GM21786 (cell line): ENCODE data around the gene SMIM21.

Experiments used
- ATAC-seq: cut with Tn5 transposase; IDR thresholded peaks from one replicate; pipeline ENCODE4 v1.9.1; 2021; ENCODE audit not compliant: unreplicated experiment

The SMIM21 gene

GRCh38 chr18:75428490-75428889 lies 987 bp upstream of the SMIM21 start:
- ATAC-seq = no peak

GRCh38 chr18:75422341-75422910 lies 5.1 kb downstream of the SMIM21 start:
- ATAC-seq = no peak

DNA sequence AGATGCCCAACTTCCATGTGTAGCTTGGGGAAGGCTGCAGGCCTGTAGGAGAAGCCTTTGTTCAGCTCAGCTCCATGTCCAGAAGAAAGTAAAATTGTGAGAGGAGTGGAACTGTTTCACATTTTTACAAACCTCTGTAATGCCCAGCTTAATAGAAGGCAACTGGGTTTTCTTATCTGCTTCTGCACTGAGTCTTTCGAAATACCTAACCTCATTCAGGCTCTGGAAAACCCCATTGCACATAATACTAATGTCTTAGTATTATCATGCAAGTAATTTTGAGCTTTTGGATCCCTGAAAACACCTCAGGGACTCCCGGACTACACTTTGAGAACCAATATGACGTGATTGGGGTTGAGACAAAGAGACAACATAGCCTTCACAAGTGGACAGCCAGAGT lies 5.8 kb downstream of the SMIM21 start:
- no peak for ATAC-seq

DNA sequence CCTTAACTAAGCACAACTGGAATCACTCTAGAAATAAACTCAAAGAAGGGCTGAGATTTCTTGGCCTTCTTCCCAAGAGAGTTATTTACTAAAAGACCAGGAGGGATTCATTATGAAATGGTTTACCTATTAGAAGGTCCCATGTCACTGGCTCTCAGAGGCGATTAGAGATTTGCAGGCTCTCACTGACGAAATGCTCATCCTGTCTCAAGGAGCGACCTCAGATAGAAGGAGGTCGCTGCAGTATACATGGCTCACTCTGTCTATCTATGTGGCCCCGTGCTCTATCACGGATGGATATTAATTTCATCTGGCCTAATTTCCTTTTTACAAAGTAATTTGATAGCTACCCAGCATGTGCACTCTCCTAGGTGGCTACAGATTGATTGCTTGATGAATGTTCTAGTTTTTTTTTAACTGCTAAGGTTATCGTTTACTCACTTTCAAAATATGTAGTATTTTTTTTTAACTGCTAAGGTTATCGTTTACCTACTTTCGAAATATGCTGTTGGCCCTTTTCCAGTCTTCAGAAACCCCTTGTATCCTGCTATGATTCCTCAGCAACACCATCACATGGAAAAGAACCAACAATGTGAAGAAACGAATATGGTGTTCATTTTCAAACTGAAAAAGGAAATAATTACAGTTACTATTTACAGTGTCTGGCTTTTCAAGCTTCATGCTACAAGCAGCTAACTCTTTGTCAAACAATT lies 9.1 kb downstream of the SMIM21 start:
- ATAC-seq = no peak

DNA sequence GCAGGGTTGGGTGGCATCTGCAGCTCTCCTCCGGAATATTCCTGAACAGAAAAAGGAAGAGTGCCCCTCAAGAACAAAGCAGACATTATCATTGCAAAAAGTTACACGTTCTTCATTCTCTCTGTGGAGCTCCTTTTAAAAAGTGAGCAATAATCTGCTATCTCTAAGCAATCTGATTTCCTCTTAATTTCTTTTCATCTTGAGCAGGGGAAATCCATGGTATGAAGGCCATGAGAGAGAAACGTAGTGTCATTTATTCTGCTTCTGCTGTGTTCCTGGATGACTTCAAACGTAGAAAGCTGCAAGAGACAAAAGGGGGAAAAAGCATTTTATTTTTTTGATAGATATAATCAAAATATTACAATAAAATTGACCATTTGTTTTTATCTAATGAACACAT lies 16.9 kb downstream of the SMIM21 start:
- ATAC-seq = no peak

- no peak for ATAC-seq
Observed at GRCh38 chr18:75409806-75410205, 17.7 kb downstream of the SMIM21 start.

DNA sequence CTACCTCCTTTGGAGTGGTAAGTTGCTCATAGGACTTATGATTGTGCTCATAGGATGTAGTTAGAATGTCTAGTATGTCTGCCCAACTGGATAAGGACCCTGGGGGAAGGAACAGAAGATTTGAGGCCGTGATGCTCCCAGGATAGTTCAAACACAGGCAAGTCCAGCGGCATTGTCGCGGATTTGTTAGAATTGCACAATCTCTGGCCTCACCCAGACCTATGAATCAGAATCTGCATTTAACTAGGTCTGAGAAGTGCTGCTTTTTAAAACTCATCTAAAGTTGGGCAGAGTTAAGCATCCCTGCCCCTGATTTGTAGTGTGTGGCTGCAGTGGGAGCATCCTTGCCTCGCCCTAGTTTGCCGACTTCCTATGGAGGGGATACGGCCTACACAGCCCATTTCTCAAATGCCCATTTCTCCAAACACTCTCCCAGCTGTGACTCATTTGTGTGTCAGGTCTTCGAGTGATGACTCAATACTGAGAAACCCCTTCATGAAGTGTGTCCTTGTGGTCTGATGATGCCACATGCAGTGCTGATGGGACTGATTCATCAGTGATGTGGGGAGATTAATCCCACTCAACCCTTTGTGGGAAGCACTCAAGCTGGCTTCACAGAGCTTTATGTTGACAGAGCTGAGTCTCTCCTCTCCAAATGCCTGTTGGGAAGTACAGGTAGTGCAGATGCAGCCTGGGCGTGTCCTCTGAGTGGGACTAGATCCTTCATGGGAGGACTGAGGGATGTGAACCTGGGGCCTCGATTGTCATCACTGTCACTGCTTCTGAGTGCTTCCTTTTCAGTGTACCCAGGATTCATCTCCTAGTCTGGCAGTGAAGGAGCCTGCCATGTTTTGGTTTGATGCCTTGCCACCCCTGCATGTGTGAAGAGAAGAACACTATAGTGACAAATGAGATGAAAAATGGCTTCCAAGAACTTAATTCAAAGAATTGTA lies 18.7 kb downstream of the SMIM21 start:
- ATAC-seq = no peak

DNA sequence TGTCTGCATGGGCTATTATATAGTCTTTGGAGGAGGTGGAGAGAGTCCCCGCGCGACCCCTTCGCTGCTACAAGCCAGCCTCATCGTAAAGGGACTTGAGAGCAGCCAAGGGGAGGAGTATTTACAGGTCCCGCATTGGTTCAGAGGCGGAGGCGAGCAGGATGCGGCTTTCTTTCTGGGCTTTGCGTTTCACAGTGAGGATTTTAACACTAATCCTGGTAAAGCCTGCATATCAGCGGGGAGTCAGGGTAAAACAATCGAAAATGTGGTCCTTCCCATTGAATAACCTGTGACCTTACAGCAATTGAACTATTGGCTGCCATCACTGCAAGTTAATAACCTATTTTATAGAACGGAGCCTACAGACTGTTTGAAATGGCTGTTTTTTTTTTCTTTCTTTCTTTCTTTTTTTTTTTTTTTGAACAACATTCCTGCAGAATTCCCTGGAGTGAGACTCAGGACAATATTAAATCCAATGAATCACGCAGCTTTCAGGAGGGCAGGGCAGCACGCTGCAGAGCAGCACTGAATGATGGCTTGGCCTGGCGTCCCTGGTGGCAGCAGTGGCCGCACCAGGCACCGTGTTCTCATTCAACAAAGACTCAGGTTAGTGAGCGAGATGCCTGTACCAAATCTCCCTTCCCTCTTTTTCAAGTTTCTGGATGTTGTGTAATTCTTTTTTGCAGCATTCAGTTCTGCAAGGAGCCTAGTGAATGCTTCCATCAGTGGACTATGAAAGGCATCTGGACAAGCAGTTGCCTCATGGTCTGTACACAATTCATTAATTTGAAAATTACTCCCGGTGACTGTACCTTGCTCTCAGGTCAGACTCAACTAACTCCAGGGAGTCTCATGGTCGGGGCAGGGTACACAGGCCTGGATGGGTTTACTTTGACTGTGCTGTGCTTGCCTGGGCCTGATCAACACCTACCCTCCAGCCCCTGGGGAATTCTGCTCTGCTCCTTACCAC lies 19.8 kb downstream of the SMIM21 start:
- ATAC-seq = no peak

DNA sequence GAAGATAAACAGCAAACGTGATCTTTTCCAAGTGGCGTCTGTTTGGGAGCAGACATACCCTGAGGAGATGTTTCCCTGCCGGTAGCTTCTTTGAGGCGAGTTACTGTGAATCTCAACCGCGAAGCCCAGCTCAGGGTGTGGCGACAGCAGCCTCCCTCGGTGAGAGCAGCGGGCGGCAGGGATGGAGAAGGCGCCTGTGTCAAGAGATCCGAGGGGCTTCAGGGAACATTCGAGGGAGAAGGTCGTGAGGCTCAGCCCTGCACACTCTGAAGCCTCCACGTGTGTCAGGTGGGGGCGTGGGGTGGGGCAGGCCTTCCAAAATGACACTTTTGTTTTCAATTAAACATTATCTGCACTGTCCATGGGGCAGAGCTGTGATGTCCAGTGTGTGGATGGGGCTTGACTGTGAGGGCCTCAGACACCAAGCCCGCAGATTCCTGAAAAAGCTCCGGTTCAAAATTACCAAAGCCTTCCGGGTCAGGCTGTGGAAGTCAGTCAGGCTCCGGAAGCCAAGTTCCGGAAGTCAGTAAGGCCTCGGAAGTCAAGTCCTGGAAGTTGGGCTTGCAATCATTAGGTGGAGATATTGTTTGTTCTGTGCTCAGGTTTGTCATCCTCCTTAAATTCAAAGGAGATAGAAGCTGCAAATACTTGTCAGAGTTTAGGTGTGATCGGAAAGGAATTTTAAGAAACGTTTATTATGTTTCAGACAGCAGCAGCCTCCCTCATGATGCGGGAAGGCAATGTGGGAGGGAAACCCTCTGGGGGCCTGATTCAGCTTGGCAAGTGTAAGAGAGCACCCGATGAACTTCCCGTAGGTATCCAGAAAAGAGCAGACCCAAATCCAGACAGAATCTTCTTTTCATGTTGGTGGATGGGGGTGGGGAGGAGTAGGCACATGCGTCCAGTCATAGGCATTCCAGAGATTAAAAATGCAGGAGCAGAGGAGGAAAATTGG lies 20.7 kb downstream of the SMIM21 start:
- ATAC-seq = no peak

DNA sequence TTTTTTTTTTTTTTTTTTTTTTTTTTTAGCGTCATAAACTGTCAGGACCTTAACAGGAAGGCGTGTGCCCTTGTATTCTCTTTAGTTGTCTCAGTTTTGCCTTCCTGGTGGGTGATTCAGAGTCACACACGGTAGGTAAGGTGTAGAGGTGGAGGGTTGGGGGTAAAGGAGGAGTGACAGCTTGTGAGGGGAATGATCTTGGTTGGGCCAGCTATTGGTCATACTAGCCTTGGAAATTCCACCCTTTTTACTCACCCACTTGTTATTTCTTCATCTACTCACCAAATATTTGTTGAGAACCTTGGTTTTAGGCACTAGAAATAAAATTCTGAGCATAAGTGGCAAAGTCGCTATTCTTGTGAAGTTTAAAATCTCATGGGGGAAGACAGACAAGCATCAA lies 22.2 kb downstream of the SMIM21 start:
- no peak for ATAC-seq

DNA sequence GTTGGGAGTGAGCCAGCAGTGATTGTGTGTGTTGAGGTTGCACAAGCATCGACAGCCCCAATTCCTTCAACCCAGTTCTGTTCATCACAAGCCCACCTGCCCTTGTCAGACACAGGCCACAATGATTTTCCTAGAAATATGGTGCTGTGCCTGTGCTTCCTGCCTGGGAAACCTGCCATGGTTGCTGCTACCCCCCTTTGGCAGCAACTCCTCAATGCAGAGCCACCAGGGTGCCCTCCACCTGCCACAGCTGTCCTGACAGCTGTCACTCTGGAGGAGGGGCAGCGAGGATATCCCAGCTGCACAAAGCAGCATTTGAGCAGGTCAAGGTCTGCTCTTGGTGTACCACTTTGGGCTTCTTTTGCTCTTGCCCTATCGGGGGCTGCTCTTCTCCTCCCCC lies 27.1 kb downstream of the SMIM21 start:
- ATAC-seq = no peak

DNA sequence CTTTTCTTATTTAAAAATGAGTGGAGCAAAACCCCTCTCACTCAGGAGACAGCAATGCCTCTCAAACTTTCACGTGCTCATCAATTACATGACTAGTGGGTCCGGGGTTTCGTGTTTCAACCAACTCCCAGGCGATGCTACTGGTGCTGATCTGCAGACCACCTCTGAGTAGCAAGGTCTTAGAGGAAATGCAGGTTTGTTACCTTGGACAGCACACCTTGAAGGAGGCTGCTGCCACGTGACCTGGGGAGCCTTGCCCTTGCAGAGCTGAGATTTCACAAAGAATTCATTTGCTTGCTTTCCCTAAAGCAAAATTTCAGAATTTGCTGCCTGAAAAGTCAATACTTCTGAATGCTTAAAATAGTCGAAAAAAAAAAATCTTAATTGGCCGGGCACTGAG lies 32.4 kb downstream of the SMIM21 start:
- ATAC-seq = no peak

GRCh38 chr18:75393721-75394120 lies 33.8 kb downstream of the SMIM21 start:
- no peak for ATAC-seq

GRCh38 chr18:75392226-75392578 lies 35.3 kb downstream of the SMIM21 start:
- ATAC-seq = no peak

DNA sequence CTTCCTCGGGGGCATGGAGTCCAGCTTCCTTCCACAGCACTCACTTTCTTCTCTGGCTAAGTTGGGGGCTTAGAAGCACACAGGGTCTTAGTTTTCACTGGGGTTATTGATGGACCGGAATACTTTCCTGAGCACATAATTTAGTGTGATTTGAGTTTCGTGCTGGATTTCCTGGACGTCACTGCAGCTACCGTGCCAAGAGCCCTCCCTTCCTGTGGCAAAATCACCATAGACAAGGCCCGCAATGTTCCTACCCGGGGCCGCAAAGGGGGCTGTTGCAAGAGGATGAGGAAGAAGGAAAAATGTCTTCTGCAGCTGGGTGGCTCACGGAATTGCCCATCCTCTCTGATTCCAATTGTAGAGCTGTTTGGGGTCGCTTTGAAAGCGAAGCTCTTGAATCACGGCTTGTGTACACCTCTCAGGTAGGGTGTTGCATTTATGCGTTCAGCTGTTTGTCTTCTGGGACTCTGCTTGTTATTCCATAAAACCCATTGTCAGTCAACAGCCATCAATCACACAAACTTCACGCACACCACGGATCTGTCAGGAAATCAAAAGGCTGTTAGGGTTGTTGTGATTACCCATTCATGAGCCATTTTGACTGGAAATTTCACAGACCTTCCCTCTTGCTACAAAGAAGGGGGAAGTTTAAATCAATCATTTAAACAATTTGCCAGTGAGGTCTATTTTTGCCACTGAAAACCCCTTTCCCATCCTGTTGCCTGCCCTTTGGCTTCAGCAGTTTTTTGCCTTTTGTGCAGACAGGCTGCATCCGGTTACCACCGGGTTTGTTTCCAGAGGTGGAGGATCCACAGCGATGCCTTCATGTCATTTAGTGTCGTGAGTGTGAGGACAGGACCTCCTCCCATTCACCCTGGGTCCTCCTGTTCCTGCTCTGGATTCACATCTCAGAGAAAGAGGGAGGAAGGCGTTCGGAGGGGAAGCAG lies 36.0 kb downstream of the SMIM21 start:
- no peak for ATAC-seq

DNA sequence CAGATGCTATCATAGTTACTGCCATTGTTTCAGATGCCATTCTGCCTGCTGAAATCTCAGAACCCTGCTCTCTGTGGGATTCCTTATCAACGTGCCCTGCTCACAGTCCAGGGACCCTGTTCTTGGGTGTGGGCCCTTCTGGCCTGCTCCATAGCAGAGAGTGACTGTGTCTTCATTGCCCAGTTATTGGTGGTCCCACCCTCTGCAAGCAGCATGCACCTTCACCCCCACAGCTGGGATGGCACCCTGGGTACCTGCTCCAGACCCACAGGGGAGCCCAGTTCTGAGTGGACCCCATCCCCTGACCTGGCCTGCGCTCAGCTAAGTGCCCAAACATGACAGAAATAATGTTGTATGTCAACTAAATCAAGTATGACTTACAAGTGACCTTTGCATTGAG lies 36.6 kb downstream of the SMIM21 start:
- no peak for ATAC-seq

DNA sequence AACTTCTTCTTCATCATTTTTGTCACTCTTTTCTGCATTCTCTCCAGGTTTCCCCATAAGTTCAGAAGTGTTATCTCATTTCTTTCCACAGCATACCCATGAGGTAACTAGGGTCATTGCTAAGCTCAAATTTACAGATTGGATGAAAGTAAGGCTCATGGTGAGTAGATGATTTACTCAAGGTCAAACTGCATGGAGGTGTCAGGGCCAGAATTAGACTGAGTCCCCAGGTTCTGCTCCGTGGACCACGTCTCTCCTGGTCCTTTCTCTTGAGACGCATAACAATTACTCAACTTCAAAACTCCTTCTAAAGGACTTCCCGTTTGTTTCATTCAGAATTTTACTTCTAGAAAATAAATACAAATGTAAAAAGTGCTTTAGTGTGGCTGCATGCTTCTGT lies 43.4 kb downstream of the SMIM21 start:
- ATAC-seq = no peak
